Heart left ventricle (tissue), 13 donors: ENCODE data around the gene SETSIP.

Experiments
- POLR2A ChIP-seq, 2 donors: fragments of 450-650 bp; IDR thresholded peaks; one replicate each; pipeline ENCODE4 v1.6.1; 2017; ENCODE audit warnings: antibody characterized with exemption in 2 of 2, mild to moderate bottlenecking in 2 of 2, moderate library complexity in 2 of 2
- TF ChIP-seq, protein P1 (sequence below), 12 donors: fragments of 200-600 bp; sonication (generic) in 4 of 12; IDR thresholded peaks; one replicate each; pipeline versions ENCODE4 v1.5.0 to v1.8.0; 2018 to 2022; ENCODE audit warnings: antibody characterized with exemption in 12 of 12, mild to moderate bottlenecking in 5 of 12
- donor health status: ischemic (EF 13 %, LVEDD 7.1; RV severe dilation, severe dysfunction).
- donor health status: DM: no; HTN: yes; CAD: no.
- donor health status: DM: no; HTN: no; CAD: no.
- donor health status: ischemic (EF 25% LVEDD 6.9; RV normal size, moderate dysfunction).
- donor health status: ischemic (EF 25% LVEDD 5.7; RV mildly dilated, moderate dysfunction).
- donor health status: ischemic (EF 35%, LVEDD 5.7; RV mildly dilated, moderate dysfunction).
- donor health status: nonischemic (EF 11% LVEDD 7.7; RV severe dilation, severe dysfunction).
- donor health status: DM: yes; HTN: yes; CAD: no.
- donor health status: PGD.
- donor health status: ischemic (EF 29% LVEDD 5.4; RV normal size, mild dysfunction).
- donor health status: nonischemic (EF 23%, LVEDD 6.1; RV moderate dilation, normal function).

DNA sequence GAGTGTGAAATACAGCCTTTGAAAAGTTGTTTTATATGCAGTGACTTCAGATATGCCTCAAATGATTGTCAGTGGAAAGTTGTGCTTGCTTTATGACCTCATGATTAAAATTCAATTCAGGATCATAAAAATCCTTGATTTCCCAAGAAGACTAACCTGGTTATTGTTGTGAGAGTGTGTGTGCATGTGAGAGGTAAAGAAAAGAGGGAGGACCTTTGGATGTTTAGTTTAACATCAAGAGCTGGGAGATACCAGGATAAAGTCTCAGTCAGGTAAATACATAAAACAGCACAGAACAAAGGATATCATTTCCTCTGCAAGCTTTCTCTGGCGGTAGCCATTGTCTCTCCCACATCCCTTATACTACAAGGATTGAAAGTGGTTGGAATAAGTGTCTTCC, 19.4 kb upstream of the SETSIP start:
- TF ChIP-seq, protein P1, sequence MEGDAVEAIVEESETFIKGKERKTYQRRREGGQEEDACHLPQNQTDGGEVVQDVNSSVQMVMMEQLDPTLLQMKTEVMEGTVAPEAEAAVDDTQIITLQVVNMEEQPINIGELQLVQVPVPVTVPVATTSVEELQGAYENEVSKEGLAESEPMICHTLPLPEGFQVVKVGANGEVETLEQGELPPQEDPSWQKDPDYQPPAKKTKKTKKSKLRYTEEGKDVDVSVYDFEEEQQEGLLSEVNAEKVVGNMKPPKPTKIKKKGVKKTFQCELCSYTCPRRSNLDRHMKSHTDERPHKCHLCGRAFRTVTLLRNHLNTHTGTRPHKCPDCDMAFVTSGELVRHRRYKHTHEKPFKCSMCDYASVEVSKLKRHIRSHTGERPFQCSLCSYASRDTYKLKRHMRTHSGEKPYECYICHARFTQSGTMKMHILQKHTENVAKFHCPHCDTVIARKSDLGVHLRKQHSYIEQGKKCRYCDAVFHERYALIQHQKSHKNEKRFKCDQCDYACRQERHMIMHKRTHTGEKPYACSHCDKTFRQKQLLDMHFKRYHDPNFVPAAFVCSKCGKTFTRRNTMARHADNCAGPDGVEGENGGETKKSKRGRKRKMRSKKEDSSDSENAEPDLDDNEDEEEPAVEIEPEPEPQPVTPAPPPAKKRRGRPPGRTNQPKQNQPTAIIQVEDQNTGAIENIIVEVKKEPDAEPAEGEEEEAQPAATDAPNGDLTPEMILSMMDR (IDR thresholded peaks at IDR 0.05) = no peak
- TF ChIP-seq POLR2A (IDR thresholded peaks at IDR 0.05) = no peak
